Measurements from ENCODE around the gene SLC38A10. TPM values are rescaled to one million over a fixed set of nuclear protein-coding genes. Genes with fewer than 3 reads are reported as not detected.

The SLC38A10 gene
- total and polyA plus RNA-seq, 7 experiments from 2014 or later, result 45.0 to 122 (median 84.8) TPM

DNA sequence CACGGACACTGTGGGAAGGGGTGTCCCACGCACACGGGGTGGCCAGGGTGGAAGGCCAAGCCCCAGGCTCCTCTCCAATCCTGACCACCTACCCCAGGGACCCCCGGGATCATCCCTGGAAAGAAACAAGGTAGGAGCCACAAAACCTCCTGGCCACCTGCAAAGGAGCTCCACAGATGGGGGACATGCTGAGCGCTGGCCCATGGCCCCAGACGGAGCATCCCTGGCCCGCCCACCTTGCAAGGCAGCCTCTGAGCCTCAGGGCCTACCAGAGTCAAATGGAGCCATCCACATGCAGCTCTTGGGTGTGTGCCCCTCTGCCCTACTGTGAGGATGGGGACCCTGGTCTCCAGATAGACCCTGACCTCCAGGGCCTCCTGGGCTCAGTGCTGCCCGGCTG, 16.3 kb downstream of the SLC38A10 start:
- no peaks in the 10 kb centered on the region for H3K9me3 Mint-ChIP-seq
- peaks cover 0 to 5% (median 0%) of the 10 kb centered on the region in 7 donors for H3K4me1 Mint-ChIP-seq
- Histone ChIP-seq H3K27ac (ENCODE audit: low read depth, low read length) (no peak overlapping the region), H3K36me3 (ENCODE audit: control insufficient read depth in 2 of 3, insufficient read depth in 3 of 3, low read length in 3 of 3) (peaks cover 0 to 89% (median 4%) of the 10 kb centered on the region in 3 experiments), H3K27me3 (ENCODE audit: control insufficient read depth in 2 of 2, insufficient read depth in 2 of 2, low read length in 2 of 2) (no peaks in the 10 kb centered on the region), H3K9me3 (ENCODE audit: control insufficient read depth in 2 of 3, low read length in 3 of 3) (no peaks in the 10 kb centered on the region), H3K4me3 (ENCODE audit: low read length) (no peak overlapping the region), H3K4me1 (ENCODE audit: control insufficient read depth in 2 of 2, insufficient read depth in 2 of 2, low read length in 2 of 2) (no peaks in the 10 kb centered on the region)
- H3K4me3 Mint-ChIP-seq, result no peak overlapping the region
- ATAC-seq (no peak), DNase-seq (no peak)
- intact Hi-C loops (cut with micrococcal nuclease), result no loop called here
- CTCF ChIA-PET, result no interaction called here
- peak overlapping the region in 1 of 9 donors; percentile 20 for H3K27ac Mint-ChIP-seq
- peaks cover 0 to 33% (median 8%) of the 10 kb centered on the region in 5 donors for H3K36me3 Mint-ChIP-seq
- POLR2A ChIA-PET, result no interaction called here
- no peaks in the 10 kb centered on the region for H3K27me3 Mint-ChIP-seq

DNA sequence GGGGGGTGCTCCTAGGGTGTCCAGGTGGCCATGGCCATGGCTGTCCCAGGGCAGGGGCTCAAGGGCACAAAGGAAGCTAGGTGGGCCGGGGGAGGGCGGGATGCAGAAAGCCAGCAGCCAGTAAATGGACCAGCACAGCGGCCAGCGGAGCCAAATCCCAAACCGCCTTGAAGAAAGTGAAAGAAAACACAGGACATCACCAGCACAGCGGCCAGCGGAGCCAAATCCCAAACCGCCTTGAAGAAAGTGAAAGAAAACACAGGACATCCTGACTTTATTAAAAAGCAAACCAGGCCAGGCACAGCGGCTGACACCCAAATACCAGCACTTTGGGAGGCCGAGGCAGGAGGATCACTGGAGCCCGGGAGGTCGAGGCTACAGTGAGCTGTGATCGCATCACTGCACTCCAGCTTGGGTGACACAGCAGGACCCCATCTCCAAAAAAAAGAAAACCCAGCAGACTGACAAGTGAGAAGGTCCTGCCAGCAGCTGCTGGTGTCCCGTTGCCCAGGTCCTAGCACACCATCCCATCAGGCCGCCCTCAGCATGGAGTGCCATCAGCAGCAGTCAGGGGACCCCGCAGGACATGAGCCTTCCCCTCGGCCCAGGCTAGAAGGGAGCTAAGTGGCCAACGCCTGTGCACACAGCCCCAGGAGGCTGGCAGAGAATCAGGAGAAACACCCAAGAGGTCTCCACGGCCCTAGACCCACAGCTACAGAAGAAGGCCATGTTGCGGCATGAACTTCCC, 17.0 kb downstream of the SLC38A10 start:
- Histone ChIP-seq H3K27ac (ENCODE audit: low read depth, low read length) (no peak overlapping the region), H3K27me3 (ENCODE audit: control insufficient read depth in 2 of 2, insufficient read depth in 2 of 2, low read length in 2 of 2) (no peaks in the 10 kb centered on the region), H3K36me3 (ENCODE audit: control insufficient read depth in 2 of 3, insufficient read depth in 3 of 3, low read length in 3 of 3) (peaks cover 0 to 93% (median 7%) of the 10 kb centered on the region in 3 experiments), H3K4me3 (ENCODE audit: low read length) (no peak overlapping the region), H3K9me3 (ENCODE audit: control insufficient read depth in 2 of 3, low read length in 3 of 3) (no peaks in the 10 kb centered on the region), H3K4me1 (ENCODE audit: control insufficient read depth in 2 of 2, insufficient read depth in 2 of 2, low read length in 2 of 2) (no peaks in the 10 kb centered on the region)
- DNase-seq (no peak), ATAC-seq (no peak)
- ChIA-PET CTCF (no interaction called here), POLR2A (no interaction called here)
- intact Hi-C loops (cut with micrococcal nuclease), result no loop called here
- Mint-ChIP-seq H3K27me3 (no peaks in the 10 kb centered on the region), H3K4me1 (peaks cover 0 to 5% (median 0%) of the 10 kb centered on the region in 7 donors), H3K36me3 (peaks cover 5 to 38% (median 11%) of the 10 kb centered on the region in 5 donors), H3K27ac (no peak overlapping the region), H3K4me3 (no peak overlapping the region), H3K9me3 (no peaks in the 10 kb centered on the region)

DNA sequence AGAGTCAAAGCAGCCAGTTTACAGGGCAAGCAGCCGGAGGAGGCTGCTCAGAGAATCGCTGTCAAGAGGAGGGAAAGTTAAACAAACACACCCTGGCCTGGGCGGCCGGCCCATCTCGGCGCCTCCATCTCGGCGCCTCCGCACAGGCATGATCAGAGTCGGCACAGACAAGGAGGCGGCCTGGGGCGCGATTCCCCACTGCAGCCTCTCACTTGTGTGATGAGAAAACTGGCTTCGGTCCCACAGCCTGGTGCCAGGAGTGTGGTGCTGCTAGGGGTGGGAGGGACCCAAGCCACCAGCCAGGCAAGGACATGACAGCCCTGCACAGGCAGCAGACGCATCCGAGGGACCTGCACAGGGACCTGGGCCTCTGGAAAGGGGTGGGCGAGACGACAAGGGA, 17.7 kb downstream of the SLC38A10 start:
- intact Hi-C loops (cut with micrococcal nuclease), result no loop called here
- no peak for DNase-seq
- Mint-ChIP-seq H3K27ac (no peak overlapping the region), H3K9me3 (no peaks in the 10 kb centered on the region), H3K36me3 (peaks cover 10 to 44% (median 12%) of the 10 kb centered on the region in 5 donors), H3K4me1 (peaks cover 0 to 12% (median 6%) of the 10 kb centered on the region in 7 donors), H3K4me3 (no peak overlapping the region), H3K27me3 (no peaks in the 10 kb centered on the region)
- Histone ChIP-seq H3K36me3 (ENCODE audit: control insufficient read depth in 2 of 3, insufficient read depth in 3 of 3, low read length in 3 of 3) (peaks cover 0 to 93% (median 7%) of the 10 kb centered on the region in 3 experiments), H3K4me3 (ENCODE audit: low read length) (no peak overlapping the region), H3K4me1 (ENCODE audit: control insufficient read depth in 2 of 2, insufficient read depth in 2 of 2, low read length in 2 of 2) (no peaks in the 10 kb centered on the region), H3K27ac (ENCODE audit: low read depth, low read length) (no peak overlapping the region), H3K27me3 (ENCODE audit: control insufficient read depth in 2 of 2, insufficient read depth in 2 of 2, low read length in 2 of 2) (no peaks in the 10 kb centered on the region), H3K9me3 (ENCODE audit: control insufficient read depth in 2 of 3, low read length in 3 of 3) (no peaks in the 10 kb centered on the region)
- CTCF ChIA-PET, result no interaction called here
- no peak for ATAC-seq
- POLR2A ChIA-PET, result no interaction called here

DNA sequence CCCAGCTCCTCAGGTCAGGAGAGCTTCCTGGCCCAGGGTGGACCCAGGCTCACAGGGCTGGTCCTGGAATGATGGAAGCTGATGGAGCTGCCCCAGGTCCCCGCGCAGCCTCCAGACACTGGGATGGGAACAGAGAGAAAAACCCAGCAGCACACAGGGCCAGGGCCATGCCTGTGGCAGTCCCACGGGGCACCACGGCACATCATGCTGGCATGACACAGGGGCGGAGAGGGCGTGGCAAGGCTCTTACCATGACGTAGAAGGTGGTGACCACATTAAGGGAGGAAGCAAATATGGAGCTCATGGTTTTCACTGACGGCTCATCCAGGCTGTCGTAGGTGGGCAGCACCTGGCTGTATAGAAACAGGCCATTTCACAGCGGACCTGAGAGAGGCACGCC, 18.3 kb downstream of the SLC38A10 start:
- Mint-ChIP-seq H3K4me1 (peaks cover 0 to 12% (median 6%) of the 10 kb centered on the region in 7 donors), H3K27ac (no peak overlapping the region), H3K4me3 (no peak overlapping the region), H3K9me3 (no peaks in the 10 kb centered on the region), H3K27me3 (no peaks in the 10 kb centered on the region), H3K36me3 (peaks cover 10 to 44% (median 12%) of the 10 kb centered on the region in 5 donors)
- CTCF ChIA-PET, result no interaction called here
- peaks cover 0 to 91% (median 7%) of the 10 kb centered on the region in 3 experiments for H3K36me3 ChIP-seq (ENCODE audit: control insufficient read depth in 2 of 3, insufficient read depth in 3 of 3, low read length in 3 of 3)
- no peak for DNase-seq
- POLR2A ChIA-PET, result interaction anchor here (0.6 kb wide), 1 partner anchor 267 kb away, joined by 3 read pairs; no protein-coding TSS in a partner anchor
- no peak for ATAC-seq
- no peak overlapping the region for H3K27ac ChIP-seq (ENCODE audit: low read depth, low read length)
- no peaks in the 10 kb centered on the region for H3K4me1 ChIP-seq (ENCODE audit: control insufficient read depth in 2 of 2, insufficient read depth in 2 of 2, low read length in 2 of 2)
- no peak overlapping the region for H3K4me3 ChIP-seq (ENCODE audit: low read length)
- H3K27me3 ChIP-seq (ENCODE audit: control insufficient read depth in 2 of 2, insufficient read depth in 2 of 2, low read length in 2 of 2), result no peaks in the 10 kb centered on the region
- intact Hi-C loops (cut with micrococcal nuclease), result no loop called here
- no peaks in the 10 kb centered on the region for H3K9me3 ChIP-seq (ENCODE audit: control insufficient read depth in 2 of 3, low read length in 3 of 3)

DNA sequence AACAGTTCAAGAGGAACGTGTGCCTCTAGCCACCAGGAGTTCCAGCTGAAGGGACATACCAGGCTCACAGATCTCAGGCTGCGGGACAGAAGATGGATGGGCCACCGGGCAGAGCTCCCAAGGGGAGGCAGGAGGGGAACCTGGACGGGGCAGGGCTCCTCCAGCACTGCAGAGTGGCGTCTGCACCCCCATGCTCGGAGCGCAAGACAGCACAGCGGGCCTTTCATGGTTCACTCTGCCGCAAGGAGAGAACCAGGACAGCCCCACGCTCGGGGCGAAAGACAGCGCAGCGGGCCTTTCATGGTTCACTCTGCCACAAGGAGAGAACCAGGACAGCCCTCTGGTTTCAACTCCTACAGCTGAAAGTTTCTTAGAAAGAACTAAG, 20.6 kb downstream of the SLC38A10 start:
- intact Hi-C loops (cut with micrococcal nuclease), result no loop called here
- H3K9me3 Mint-ChIP-seq, result no peaks in the 10 kb centered on the region
- no peak overlapping the region for H3K4me3 ChIP-seq (ENCODE audit: low read length)
- H3K27me3 ChIP-seq (ENCODE audit: control insufficient read depth in 2 of 2, insufficient read depth in 2 of 2, low read length in 2 of 2), result no peaks in the 10 kb centered on the region
- DNase-seq (no peak), ATAC-seq (no peak)
- H3K27ac ChIP-seq (ENCODE audit: low read depth, low read length), result no peak overlapping the region
- H3K27me3 Mint-ChIP-seq, result no peaks in the 10 kb centered on the region
- peaks cover 0 to 12% (median 6%) of the 10 kb centered on the region in 7 donors for H3K4me1 Mint-ChIP-seq
- ChIA-PET CTCF (interaction anchor here (0.6 kb wide), 1 partner anchor 13 kb away, joined by 3 read pairs; no protein-coding TSS in a partner anchor), POLR2A (no interaction called here)
- H3K9me3 ChIP-seq (ENCODE audit: control insufficient read depth in 2 of 3, low read length in 3 of 3), result no peaks in the 10 kb centered on the region
- no peak overlapping the region for H3K4me3 Mint-ChIP-seq
- H3K27ac Mint-ChIP-seq, result no peak overlapping the region
- peaks cover 0 to 95% (median 8%) of the 10 kb centered on the region in 3 experiments for H3K36me3 ChIP-seq (ENCODE audit: control insufficient read depth in 2 of 3, insufficient read depth in 3 of 3, low read length in 3 of 3)
- peaks cover 4 to 40% (median 16%) of the 10 kb centered on the region in 5 donors for H3K36me3 Mint-ChIP-seq
- no peaks in the 10 kb centered on the region for H3K4me1 ChIP-seq (ENCODE audit: control insufficient read depth in 2 of 2, insufficient read depth in 2 of 2, low read length in 2 of 2)

DNA sequence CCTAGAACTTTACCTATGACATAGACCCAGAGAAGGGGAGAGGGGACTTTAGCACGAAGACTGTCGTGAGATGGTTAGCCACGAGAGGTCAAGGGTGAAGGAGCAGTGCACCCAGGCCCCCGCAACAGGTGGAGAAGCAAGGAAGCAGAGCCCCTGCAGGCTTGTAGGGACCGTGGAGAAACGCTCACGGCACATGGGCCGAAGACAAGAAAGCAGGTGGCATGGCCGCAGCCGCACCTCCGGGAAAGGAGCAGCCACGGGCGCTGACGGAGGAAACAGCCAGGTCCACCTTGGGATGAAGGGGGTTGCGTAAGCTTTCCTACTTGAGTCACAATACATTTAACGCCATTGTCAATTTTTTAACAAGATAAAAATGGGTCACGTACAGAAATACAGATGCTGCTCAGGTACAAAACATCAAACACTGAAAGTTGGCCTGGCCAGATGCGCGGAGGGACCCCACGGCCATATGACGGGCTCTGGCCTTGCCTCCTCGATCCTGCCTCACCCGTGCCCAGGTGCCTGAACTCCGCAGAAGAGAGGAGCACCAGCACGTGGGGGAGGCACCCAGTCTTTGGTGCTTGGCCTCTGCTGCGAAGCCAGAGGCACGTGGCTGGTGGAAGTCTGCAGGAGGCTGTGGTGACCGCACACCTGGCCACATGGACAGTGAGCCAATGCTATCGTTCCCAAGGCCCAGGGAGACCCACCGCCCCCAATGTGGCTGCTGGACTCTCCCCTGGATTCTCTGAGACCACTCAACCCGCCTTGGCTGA, 21.2 kb downstream of the SLC38A10 start:
- Histone ChIP-seq H3K9me3 (ENCODE audit: control insufficient read depth in 2 of 3, low read length in 3 of 3) (no peaks in the 10 kb centered on the region), H3K27ac (ENCODE audit: low read depth, low read length) (no peak overlapping the region), H3K36me3 (ENCODE audit: control insufficient read depth in 2 of 3, insufficient read depth in 3 of 3, low read length in 3 of 3) (peaks cover 0 to 95% (median 8%) of the 10 kb centered on the region in 3 experiments), H3K27me3 (ENCODE audit: control insufficient read depth in 2 of 2, insufficient read depth in 2 of 2, low read length in 2 of 2) (no peaks in the 10 kb centered on the region), H3K4me3 (ENCODE audit: low read length) (no peak overlapping the region), H3K4me1 (ENCODE audit: control insufficient read depth in 2 of 2, insufficient read depth in 2 of 2, low read length in 2 of 2) (no peaks in the 10 kb centered on the region)
- Mint-ChIP-seq H3K4me3 (no peak overlapping the region), H3K9me3 (no peaks in the 10 kb centered on the region), H3K36me3 (peaks cover 4 to 40% (median 16%) of the 10 kb centered on the region in 5 donors), H3K27me3 (no peaks in the 10 kb centered on the region), H3K27ac (peak overlapping the region in 3 of 9 donors; percentile 34 to 87 (median 55)), H3K4me1 (peaks cover 0 to 12% (median 6%) of the 10 kb centered on the region in 7 donors)
- no peak for DNase-seq
- intact Hi-C loops (cut with micrococcal nuclease), result no loop called here
- CTCF ChIA-PET, result no interaction called here
- ATAC-seq, result no peak
- POLR2A ChIA-PET, result no interaction called here

All from naive thymus-derived CD4-positive, alpha-beta T cell (primary cell).